Stimulated activated naive CD4-positive, alpha-beta T cell (primary cell): ENCODE measurements around the gene FAM186B.

ENCODE experiments used
- DNase-seq, 6 experiments: peaks; one replicate each; lab custom pipeline; 2025; lab: John Stamatoyannopoulos, UW

The FAM186B gene

DNA sequence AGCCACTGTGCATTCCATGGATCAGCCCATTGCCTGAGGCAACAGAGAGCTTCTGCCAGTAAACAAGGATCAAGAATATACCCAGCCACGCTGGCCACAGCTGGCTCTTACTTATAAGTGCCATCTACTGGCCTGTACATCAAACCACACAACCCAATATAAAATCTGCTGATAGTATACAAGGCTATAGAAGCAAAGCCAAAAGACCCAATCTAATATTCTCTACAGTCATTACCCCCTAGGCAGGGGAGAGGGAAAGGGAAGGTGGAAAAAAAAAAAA is 4.4 kb upstream of the FAM186B start:
- no peak for DNase-seq

DNA sequence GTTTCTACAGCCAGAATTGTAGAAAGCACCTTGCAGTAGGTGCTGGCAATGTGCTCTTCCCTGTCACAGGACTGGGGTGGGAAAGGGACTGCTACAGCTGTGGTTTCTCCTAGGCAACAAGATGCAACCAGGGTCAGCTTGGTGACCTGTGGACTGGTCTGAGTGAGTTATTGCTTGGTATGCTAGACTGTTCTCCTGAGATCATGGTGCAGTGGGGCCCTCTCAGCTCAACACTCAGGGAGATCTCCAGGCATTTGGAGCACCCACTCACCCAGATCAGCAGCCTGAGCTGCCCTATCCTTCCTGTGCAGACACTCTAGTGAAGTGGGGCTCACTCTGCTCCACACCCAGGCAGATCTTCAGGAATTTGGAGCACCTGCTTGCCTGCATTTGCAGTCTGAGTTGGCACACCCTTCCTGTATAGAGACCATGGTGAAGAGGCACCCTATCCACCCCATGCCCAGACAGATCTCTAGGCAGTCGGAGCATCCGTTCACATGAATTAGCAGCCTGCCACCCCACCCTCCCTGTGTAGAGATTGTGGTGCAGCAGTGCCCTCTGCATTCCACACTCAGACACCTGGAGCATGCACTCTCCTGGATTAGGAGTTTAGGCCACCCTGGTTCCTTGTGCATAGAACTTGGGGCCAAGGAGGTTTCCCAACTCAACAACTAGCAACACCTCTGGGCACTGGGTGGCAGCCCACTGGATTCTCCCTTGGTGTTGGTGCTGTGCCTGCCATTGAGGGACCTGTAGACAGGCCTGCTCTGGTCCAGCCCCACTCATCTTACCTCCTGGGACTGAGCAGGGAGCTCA is 3.8 kb upstream of the FAM186B start:
- no peak for DNase-seq

DNA sequence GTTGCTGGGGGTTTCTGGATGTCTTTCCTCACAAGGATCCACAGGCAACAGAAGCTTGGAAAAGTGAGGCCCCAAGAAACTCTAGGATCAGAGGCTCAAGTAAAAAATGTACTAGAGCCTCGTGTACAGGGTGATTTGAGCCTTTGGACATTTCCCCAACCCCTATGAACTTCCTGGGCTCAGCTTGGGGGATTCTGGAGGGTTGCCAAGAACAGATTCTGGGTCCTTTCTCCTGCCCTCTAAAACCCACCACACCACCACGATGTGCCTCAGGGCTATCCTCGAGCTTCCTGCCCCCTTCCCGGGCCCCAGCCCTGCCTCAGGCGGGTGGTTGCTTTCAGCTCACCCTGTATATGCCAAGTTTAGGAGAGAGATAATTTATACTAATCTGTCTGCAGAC is 583 bp downstream of the FAM186B start:
- no peak for DNase-seq

DNA sequence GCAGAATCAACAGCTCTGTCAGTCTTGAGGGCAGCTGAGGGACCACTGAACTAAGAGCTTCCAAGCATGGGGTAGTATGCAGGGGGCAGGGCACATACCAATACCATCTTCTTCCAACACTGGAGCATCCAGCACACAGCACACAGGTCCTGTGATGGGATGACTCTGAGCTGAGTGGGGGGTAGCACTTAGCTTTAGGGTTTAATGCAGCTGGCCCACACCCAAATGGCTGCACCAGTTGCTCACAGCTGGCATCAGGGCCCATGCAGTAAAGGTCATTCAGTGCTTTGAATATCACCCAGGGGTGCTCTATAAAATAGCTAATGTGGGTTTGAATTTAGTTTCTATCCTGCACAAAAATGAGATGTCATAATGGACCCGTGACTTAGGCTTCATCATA is 1.7 kb downstream of the FAM186B start:
- DNase-seq: no peak

DNA sequence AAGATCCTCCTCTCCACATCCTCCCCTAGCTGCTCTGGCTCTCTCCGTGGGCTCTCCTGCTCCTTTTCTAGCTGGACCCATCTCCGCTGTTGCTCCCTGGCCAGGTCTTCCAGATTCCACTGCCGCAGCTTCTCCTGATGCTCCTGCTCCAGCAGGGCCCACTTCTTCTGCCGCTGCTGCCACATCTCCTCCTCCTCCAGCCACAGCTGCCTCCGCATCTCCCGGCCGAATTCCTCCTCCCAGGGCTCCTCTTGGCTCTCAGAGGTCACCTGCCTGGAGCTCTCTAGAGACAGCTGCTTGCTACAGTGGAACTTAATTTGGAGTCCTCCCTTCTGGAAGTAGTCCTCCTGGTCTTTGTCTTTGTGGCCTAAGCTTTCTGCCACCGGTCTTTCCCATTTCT is 5.5 kb downstream of the FAM186B start:
- DNase-seq: no peak

DNA sequence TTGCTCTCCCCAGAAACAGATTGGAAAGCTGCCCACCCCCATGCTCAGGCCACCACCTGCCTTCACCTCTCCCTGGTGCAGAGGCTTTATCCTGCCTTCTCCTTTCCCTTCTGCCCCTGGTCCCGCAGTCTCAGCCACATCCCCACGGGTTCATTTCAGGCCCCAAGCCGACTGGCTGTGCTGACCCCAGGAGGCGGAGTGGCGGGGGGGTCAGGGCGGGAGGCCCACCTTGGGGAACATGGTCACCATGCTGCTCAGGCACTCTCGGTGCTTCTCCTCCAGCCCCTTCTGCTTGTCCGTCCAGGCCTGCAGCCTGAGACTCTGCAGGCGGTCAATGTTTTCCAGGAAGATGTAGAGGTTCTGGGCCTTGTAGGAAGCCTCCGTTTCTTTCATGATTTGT is 6.9 kb downstream of the FAM186B start:
- DNase-seq: no peak

DNA sequence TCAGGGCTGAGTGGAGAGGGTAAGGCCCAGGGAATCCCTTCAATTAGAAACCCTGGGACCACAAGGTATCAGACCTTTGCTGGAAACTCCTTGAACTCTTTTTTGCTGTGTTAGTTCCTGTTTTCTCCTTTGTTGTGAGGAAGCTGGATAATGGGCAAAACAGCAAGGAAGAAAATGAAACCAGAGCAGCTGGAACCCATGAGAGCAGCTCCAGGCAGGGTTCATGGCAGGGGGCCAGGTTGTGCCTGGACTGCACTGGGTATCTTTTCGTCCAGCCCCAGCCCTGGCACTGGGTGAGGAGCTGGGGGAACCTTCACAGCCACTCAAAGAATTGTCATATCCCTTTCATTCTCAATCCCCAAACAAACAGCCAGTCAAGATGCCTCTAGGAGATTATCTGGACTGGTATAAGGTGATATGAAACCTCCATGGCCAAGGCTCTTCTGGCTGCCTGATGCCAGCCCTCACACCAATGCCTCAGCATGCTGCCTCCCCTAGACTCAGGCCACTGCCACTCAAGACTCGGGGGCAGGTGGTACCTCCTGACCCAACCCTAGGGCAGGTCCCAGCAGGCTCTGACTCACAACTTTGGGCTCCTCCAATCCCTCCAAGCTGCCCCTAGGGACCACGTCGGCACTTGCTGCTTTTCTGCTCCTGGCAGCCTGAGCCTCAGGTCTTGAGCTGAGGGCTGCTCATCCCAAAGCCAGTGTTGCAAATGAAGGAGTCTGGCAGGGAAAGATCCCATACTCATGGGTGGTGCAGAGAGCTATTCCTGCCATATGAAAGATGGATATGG is 16.5 kb downstream of the FAM186B start:
- no peak for DNase-seq

DNA sequence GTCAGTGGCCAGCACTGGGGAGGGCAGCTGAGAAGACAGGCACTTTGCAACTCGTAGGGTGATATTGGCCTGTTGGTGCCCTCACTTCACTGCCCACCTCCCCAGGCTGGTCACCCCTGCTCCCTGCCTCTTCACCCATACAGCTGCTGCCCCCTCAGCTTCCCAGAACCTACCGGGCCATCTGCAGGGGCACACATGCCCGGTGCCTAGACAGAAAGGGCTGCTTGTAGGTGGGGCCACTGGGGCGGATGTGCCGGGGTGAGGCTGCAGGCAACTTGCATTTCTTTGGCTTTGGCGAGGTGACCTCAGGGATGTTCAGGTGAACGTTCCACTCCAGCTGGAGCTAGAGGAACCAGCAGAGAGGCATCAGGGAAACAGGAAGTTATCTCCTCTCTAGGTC is 17.2 kb downstream of the FAM186B start:
- DNase-seq: no peak

DNA sequence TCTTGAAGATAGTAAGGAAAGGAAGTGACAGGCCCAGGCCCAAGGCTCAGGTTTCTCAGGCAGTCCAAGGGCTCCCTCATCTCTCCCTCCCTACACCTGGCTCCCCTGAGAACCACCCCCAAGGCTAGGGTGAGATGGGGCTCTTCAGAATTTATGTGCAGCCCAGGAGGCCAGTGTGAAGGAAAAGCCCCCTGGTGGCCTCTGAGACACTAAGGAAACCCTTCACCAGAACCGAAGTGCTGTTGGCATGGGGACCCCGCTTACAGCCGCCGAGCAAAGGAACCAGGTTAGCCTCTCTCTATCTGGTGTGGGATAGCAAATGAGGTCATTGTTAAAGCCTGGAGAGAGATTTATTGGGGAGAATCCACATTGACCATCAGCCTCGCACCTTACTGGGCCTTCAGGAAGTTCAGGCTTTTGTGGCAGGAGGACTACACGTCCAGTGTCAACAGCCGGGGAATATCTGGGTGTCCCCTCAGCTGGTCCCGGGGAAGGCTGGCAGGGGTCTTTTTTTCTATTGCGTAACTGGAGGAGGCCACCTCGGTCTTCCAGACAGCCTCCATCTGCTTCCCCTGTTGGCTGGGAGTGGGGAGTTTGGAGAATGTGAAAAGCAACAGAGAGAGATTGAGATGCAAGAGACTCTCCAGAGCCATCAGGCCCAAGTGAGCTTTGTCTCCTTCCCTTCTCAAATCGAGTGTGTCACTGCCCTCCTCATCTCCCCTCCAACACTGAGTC is 18.1 kb downstream of the FAM186B start:
- DNase-seq: no peak

DNA sequence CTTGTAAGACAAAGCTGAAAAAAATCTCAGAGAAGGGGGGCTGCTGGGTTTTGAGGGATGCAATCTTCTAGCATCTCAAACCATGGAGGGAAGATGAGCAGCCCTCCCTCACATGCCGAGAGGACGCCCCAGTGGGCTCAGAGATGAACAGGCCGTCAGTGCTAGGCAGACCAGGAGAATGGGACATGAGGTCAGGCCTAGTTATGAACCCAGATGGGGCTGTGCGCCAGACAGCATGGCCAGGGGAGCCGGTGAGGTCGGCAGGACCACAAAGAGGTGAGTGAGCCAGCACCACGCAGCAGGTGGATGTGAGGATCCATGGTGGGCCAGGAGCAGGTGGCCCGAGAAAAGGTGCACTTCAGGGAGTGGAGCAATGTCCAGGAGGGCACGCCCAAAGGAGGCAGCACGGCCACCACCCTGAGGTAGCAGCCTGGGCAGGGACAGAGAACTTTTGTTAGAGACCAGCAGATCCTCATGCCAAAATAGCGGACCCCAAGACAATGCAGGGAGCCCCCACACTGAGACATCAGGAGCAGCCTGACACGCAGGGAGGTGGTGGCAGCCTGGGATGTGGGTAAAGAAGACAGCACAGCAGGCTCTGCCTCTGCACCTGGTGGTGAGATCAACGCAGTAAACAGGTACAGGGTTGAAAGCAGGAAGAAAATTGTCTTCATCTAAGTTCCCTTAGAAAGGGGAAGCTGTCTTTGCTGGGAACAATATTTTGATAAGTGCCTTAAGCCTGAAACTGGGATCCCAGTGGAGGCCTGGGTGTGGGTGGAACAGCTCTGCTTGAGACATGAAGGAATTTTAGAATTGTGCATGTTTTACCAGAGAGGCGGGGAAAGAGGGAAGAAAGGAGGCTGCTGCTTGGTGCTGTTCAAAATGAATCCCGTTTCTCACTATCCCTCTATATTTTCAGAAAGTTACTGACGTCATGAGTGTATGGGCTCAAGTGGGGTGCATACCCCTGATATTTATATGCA is 19.7 kb downstream of the FAM186B start:
- DNase-seq: no peak

DNA sequence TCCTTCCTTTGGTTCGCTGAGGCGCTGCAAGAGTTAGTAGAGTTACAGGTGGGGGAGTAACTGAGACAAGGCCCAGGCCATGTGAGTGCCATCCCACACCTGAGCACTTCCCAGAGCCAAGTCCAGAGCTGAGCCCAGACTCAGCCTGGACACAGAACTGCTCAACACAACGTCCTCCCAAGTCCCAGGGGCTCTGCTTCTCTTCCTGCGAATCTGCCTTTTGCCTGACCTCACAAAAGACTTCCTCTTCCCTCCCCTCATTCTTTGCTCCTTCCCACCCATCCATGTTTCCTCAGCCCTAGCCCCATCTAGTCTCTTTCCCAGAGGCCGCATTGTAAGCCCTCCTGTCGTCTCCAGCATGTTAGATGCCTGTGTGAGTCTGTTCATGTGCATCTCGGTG is 20.8 kb downstream of the FAM186B start:
- no peak for DNase-seq

DNA sequence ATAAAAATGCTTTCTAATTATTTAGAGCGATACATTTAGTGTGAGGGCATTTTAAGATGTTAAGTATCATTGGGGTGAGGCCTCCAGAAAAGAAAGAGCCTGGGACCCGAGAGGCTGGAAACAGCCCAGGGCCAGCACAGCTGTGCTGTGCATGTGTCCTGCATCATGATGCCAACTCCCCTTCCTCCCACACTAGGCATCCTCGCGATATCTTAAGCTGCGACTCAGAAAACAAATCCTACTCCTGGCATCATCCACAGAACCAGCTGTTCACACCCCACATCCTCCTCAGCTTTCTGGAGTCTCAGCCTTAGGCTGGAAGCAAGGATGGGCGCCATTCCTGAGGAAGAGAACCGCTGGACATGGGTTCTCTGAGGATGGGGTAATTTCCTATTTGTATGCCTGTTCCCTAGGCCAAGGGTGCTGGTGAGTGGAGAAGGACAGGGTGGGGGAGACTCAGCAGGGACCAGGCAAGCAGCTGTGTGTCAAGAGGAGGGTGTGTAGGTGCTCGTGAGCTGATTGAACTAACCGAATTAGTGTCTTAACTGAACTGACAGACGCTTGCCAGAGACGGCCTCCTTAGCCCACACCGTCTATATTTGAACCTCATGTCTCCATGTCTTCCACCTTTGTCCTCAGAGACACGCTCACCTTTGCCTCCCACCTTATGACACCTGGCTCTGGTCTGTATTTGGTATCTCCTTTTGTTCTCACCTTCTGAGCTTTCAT is 21.9 kb downstream of the FAM186B start:
- no peak for DNase-seq

DNA sequence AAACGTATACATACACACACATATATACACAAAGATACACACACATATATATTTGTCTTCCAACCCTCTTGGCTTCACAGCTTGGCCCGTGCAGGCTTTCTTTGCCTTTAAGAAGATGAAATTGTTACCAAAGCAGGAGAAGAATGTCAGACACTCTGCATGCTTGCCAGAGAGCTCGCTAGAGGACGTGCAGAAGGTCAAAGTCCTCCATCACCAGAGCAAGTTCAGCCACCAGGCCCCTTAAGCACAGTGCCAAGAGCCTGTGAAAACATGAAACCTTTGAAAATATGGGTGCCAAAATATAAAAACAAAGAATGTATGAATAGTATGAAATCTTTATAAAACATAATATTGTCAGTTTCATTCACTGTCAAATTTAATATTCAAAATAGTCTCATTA is 22.6 kb downstream of the FAM186B start:
- no peak for DNase-seq

DNA sequence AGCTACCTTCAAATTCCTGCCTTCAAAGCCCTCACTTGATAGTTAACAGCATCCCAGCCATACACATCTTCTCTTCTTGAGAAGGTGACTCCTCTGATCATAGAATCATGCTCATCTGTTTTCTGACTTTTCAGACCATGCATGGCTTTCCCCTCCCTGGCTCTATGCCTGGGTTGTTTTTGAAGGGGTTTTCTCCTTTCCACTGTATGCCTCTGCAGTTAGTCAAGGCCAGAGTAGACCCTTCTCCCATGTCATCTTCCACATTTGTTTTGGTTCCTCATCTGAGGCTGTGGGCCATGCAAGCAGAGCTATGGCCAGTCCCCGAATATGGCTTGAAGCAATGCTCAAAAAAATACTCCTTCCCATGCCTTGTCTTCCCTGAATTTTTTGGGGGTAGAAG is 23.2 kb downstream of the FAM186B start:
- DNase-seq: no peak

DNA sequence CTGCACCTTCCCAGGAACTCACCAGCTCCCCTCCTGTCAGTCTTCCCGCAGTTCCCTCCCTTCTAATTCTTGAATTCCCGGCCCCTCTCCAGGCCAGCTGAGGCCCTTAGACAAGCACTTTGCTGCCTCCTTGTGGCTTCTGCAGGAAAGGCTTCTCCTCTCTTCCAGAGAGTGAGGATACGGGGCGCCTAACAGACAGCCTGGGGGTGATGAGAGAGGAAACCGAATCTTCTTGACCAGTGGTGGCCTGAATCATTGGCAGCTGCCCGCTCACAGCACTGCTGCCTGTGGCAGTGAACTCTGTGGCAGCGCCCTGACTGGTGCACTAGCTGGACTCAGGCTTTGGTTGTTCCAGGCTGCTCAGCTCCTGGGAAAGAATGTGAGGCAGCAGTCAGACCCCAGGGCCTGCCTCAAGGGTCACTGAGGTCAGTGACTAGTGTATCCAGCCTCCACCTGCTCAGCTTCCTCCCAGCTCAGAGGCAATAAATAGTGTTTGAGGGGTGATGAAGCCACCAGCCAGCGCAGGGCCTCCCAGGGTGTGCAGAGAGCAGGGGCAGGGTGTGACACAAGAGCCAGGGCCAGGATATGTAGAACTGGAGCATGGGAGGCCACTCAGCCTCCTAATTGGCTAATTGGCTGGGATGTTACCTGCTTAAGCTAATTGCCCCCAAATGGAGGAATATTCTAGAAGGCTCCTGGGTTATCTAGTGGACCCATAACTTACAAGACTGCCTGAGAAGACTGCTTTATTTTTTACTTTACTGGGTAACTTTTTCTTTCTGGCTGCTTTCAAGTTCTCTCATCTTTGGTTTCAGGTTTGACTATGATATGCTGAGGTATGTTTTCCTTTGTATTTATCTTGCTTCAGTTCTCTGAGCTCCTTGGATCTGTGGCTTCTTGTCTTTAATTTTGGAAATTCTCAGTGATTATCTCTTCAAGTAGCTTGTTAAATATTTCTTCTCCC is 24.6 kb downstream of the FAM186B start:
- peak; percentile 11 to 38 (median 32) for DNase-seq

DNA sequence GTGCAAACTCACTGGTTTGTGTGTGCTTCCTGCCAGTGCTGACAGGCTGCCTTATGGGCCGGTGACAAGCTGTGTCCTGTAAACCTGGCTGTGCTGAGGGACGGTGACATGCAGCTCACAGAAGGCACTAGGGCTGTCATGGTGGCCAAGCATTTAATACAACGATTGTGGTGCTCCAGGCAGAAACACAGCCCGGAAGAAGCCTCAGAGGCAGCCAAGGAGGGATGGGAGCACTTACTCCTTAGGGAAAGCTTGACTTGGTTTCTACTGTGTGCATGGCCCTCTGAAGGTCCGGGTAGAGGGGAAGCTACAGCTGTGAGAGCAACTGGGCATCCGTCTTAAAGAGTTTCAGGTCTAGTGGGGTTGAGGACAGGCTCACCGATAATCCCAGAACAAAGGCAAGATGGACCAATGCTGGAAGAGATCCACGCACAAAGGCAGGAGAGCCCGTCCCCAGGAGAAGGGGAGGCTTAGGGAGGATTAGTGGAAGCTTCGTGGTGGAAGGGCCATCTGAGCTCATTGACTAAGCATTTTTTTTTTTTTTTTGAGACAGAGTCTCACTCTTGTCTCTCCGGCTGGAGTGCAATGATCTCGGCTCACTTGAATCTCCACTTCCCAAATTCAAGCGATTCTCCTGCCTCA is 26.8 kb downstream of the FAM186B start:
- DNase-seq: no peak

DNA sequence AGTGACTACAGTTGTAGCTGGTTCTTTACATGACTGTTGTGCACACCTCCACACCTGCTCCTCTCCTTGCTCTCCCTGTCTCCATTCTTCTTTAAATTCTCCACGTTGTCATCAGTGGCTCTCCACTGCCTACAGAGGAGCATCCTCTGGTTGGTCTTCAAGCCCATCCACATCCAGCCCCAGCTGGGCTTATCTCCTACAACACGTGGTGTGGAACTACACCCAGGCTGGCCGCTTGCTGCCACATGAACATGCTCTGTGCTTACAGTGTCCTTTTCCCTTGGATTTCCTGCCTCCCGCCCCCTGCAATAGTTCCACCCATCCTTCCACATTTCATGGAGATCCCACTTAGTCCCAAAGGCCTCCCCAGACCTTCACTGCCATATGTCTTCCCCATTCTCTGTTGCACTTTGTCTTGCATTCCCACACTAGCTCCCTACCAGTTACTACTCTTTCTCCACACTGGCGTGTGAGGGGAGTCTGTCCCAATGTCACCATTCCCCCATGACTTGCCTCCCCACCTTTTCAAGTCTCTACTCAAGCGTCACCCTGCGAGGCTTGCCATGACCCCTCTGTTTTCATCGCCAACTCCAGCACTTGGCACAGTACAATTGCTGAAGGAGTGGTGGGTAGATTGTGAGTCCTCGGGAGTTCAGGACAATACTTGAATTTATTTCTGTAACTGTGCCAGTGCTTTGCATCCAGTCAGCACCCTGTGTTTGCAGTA is 27.7 kb downstream of the FAM186B start:
- DNase-seq: no peak

DNA sequence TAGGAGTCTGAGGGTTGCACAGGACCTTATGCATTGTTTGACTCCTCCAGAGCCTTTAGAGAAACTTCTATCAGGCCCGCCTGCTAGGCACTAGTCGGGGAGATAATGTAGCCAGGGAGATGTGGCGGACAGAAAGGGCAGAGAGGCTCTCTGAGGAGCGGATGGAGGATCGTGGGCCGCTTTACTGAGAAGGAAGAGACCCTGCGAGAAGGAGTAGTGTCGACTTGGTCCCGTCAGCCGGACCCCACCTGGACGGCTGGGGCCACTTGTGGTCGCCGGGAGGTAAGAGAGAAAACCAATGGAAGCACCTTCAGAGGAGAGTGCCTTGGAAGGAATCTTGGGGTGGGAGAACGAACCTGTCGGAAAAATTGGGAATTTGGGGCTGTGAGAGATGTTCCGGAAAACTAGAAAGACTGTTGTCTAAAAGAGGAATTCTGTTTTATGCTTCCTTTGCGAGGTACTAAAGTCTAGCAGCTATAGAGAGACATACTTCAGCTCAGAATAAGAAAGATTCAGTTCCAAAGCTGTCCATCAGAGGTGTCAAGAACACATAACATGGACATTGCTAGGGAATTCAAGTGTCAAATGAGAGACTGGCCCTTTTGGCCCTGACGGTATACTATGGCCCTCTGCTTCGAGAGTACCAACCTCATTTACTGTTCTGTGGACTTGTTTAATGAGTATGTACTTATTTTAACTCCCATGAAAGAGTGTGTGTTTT is 36.8 kb downstream of the FAM186B start:
- DNase-seq: peak in 1 of 6 experiments; percentile 17
